ENCODE results near the gene ZNF697.

- TF ChIP-seq, protein P1, sequence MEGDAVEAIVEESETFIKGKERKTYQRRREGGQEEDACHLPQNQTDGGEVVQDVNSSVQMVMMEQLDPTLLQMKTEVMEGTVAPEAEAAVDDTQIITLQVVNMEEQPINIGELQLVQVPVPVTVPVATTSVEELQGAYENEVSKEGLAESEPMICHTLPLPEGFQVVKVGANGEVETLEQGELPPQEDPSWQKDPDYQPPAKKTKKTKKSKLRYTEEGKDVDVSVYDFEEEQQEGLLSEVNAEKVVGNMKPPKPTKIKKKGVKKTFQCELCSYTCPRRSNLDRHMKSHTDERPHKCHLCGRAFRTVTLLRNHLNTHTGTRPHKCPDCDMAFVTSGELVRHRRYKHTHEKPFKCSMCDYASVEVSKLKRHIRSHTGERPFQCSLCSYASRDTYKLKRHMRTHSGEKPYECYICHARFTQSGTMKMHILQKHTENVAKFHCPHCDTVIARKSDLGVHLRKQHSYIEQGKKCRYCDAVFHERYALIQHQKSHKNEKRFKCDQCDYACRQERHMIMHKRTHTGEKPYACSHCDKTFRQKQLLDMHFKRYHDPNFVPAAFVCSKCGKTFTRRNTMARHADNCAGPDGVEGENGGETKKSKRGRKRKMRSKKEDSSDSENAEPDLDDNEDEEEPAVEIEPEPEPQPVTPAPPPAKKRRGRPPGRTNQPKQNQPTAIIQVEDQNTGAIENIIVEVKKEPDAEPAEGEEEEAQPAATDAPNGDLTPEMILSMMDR (conservative IDR thresholded peaks at IDR 0.05; ENCODE audit: low read depth, low read length): no peak
- no peak for TF ChIP-seq EZH2 (IDR thresholded peaks at IDR 0.05; ENCODE audit: borderline replicate concordance, low read depth, low read length, poor library complexity, severe bottlenecking)
These were observed 4.5 kb upstream of the ZNF697 start for GRCh38 chr1:119652587-119652986.

Measured in A673 (cell line).